ENCODE results near the gene MRC2.

The MRC2 gene

DNA sequence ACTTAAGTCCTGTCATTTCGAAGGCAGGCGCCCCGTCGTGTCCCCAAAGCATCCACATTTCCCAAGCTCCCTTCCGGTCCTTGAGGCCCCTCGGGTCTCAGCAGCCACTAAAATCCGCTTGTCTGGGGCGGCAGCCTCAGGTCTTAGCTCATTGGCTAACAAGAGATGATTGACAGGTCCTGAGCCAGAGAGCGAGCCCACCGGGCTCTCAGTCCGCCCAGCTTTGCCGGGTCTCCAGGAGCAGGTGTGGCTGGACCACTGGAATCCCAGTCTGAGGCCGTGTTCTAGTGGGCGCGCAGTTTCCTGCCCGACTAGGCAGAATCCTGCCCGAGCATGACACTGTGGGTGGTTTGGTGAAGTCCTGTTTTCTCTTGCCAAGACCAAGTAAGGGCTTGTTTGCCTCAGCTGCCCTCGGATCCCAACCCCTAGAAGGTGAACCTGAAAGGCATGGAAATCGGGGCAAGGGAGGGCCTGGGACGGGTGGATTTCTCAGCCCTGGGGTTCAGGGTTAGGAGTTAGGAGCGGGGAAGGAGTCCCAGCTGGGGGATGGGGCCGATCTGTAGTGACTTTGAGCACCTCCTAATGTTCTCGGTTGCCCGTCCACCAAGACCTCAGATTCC, 42.8 kb downstream of the MRC2 start:
- TF ChIP-seq EZH2 (optimal IDR thresholded peaks at IDR 0.05; ENCODE audit: low read depth, low read length) (no peak), EZH2phosphoT487 (IDR thresholded peaks at IDR 0.05; ENCODE audit: low read length) (no peak)
- TF ChIP-seq, protein P1, sequence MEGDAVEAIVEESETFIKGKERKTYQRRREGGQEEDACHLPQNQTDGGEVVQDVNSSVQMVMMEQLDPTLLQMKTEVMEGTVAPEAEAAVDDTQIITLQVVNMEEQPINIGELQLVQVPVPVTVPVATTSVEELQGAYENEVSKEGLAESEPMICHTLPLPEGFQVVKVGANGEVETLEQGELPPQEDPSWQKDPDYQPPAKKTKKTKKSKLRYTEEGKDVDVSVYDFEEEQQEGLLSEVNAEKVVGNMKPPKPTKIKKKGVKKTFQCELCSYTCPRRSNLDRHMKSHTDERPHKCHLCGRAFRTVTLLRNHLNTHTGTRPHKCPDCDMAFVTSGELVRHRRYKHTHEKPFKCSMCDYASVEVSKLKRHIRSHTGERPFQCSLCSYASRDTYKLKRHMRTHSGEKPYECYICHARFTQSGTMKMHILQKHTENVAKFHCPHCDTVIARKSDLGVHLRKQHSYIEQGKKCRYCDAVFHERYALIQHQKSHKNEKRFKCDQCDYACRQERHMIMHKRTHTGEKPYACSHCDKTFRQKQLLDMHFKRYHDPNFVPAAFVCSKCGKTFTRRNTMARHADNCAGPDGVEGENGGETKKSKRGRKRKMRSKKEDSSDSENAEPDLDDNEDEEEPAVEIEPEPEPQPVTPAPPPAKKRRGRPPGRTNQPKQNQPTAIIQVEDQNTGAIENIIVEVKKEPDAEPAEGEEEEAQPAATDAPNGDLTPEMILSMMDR (IDR thresholded peaks at IDR 0.05; ENCODE audit: low read length): no peak
- no peaks in the 10 kb centered on the region for H3K36me3 ChIP-seq (replicated peaks; ENCODE audit: insufficient read depth, low read length)
- no peaks in the 10 kb centered on the region; the same call in 1 of the 2 replicates for H4K20me1 ChIP-seq (ENCODE audit: insufficient read depth, low read length)
- no peaks in the 10 kb centered on the region for H3F3A ChIP-seq (ENCODE audit: insufficient read depth, low read length)
- no peaks in the 10 kb centered on the region for H3K27me3 ChIP-seq (replicated peaks; ENCODE audit: insufficient read depth, low read length)
- H3K79me2 ChIP-seq (ENCODE audit: low read length): no peaks in the 10 kb centered on the region
- H3K9me3 ChIP-seq (replicated peaks; ENCODE audit: insufficient read depth, low read length): no peaks in the 10 kb centered on the region
- no peaks in the 10 kb centered on the region for H3K4me1 ChIP-seq (ENCODE audit: low read length)
- no peak for DNase-seq
- no peak overlapping the region for H2AFZ ChIP-seq (ENCODE audit: low read length)
- H3K9me2 ChIP-seq (replicated peaks; ENCODE audit: insufficient read depth, low read length): no peaks in the 10 kb centered on the region
- no peak overlapping the region for H3K9ac ChIP-seq (ENCODE audit: low read length)
- H3K4me3 ChIP-seq (ENCODE audit: low read length): no peak overlapping the region
- no peak overlapping the region for H3K4me2 ChIP-seq (ENCODE audit: low read depth, low read length)
- H3K27ac ChIP-seq (ENCODE audit: low read length): no peak overlapping the region

DNA sequence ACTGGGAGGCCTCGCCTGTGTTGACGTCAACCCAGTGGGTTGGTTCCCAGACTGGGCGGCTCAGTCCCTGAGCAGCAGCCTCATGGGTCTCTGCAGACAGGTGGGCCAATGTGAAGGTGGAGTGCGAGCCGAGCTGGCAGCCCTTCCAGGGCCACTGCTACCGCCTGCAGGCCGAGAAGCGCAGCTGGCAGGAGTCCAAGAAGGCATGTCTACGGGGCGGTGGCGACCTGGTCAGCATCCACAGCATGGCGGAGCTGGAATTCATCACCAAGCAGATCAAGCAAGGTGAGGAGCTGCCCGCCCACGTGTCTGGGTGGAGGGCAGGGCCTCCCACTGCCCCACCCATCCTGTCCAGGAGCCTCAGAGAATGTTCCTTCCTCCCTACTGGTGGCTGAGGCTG, 44.1 kb downstream of the MRC2 start:
- no peak overlapping the region for H3K27ac ChIP-seq (ENCODE audit: low read length)

DNA sequence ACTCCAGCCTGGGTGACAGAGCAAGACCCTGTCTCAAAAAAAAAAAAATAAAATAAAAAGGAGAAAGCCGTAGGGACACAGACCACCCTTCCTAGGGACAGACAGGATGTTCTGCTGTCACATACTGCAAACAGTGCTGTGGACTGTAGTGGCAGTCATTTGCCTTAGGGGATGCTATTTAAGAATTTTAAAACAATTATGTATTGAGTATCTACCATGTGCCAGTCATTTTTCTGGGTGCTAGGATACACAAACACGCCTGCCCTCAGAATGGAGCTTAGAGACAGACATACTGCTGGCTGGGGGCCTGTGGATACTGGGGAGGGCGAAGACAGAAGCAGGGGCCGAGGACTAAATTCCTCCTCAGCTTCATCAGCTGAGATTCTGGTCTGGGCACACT, 45.5 kb downstream of the MRC2 start:
- no peaks in the 10 kb centered on the region for H3K9me2 ChIP-seq (replicated peaks; ENCODE audit: insufficient read depth, low read length)

More for the DNA sequence above, 44.1 kb downstream of the MRC2 start:
- H3K4me1 ChIP-seq (ENCODE audit: low read length): no peaks in the 10 kb centered on the region
- no peak for DNase-seq
- H3K9me3 ChIP-seq (replicated peaks; ENCODE audit: insufficient read depth, low read length): no peaks in the 10 kb centered on the region
- H3K9me2 ChIP-seq (replicated peaks; ENCODE audit: insufficient read depth, low read length): no peaks in the 10 kb centered on the region
- H4K20me1 ChIP-seq (ENCODE audit: insufficient read depth, low read length): no peaks in the 10 kb centered on the region; the same call in 1 of the 2 replicates
- no peaks in the 10 kb centered on the region for H3F3A ChIP-seq (ENCODE audit: insufficient read depth, low read length)
- H3K4me2 ChIP-seq (ENCODE audit: low read depth, low read length): no peak overlapping the region
- no peaks in the 10 kb centered on the region for H3K36me3 ChIP-seq (replicated peaks; ENCODE audit: insufficient read depth, low read length)
- H3K27me3 ChIP-seq (replicated peaks; ENCODE audit: insufficient read depth, low read length): no peaks in the 10 kb centered on the region
- TF ChIP-seq, protein P1 (IDR thresholded peaks at IDR 0.05; ENCODE audit: low read length): no peak
- TF ChIP-seq EZH2phosphoT487 (IDR thresholded peaks at IDR 0.05; ENCODE audit: low read length) (no peak), EZH2 (optimal IDR thresholded peaks at IDR 0.05; ENCODE audit: low read depth, low read length) (no peak)
- H3K9ac ChIP-seq (ENCODE audit: low read length): no peak overlapping the region
- no peak overlapping the region for H2AFZ ChIP-seq (ENCODE audit: low read length)
- no peak overlapping the region for H3K4me3 ChIP-seq (ENCODE audit: low read length)
- H3K79me2 ChIP-seq (ENCODE audit: low read length): no peaks in the 10 kb centered on the region

More for the DNA sequence above, 45.5 kb downstream of the MRC2 start:
- Histone ChIP-seq H3K4me3 (ENCODE audit: low read length) (no peak overlapping the region), H3K4me2 (ENCODE audit: low read depth, low read length) (no peak overlapping the region), H3K27ac (ENCODE audit: low read length) (no peak overlapping the region), H3K36me3 (replicated peaks; ENCODE audit: insufficient read depth, low read length) (no peaks in the 10 kb centered on the region), H3K79me2 (ENCODE audit: low read length) (no peaks in the 10 kb centered on the region), H3K9me3 (replicated peaks; ENCODE audit: insufficient read depth, low read length) (no peaks in the 10 kb centered on the region), H3K9ac (ENCODE audit: low read length) (no peak overlapping the region), H4K20me1 (ENCODE audit: insufficient read depth, low read length) (no peaks in the 10 kb centered on the region; the same call in 1 of the 2 replicates), H3F3A (ENCODE audit: insufficient read depth, low read length) (no peaks in the 10 kb centered on the region), H2AFZ (ENCODE audit: low read length) (no peak overlapping the region), H3K4me1 (ENCODE audit: low read length) (no peaks in the 10 kb centered on the region), H3K27me3 (replicated peaks; ENCODE audit: insufficient read depth, low read length) (no peaks in the 10 kb centered on the region)
- DNase-seq: no peak
- TF ChIP-seq EZH2phosphoT487 (IDR thresholded peaks at IDR 0.05; ENCODE audit: low read length): no peak
- TF ChIP-seq, protein P1 (IDR thresholded peaks at IDR 0.05; ENCODE audit: low read length): no peak
- no peak for TF ChIP-seq EZH2 (optimal IDR thresholded peaks at IDR 0.05; ENCODE audit: low read depth, low read length)

All from MM.1S (cell line).